Pons (tissue), 1 donor: Measurements from ENCODE around the gene ZNF784.

Source experiments
- DNase-seq: peaks from one replicate; pipeline ENCODE4 v3.0.0-alpha.2; 2016; ENCODE audit warnings: low spot score

ZNF784 gene

DNA sequence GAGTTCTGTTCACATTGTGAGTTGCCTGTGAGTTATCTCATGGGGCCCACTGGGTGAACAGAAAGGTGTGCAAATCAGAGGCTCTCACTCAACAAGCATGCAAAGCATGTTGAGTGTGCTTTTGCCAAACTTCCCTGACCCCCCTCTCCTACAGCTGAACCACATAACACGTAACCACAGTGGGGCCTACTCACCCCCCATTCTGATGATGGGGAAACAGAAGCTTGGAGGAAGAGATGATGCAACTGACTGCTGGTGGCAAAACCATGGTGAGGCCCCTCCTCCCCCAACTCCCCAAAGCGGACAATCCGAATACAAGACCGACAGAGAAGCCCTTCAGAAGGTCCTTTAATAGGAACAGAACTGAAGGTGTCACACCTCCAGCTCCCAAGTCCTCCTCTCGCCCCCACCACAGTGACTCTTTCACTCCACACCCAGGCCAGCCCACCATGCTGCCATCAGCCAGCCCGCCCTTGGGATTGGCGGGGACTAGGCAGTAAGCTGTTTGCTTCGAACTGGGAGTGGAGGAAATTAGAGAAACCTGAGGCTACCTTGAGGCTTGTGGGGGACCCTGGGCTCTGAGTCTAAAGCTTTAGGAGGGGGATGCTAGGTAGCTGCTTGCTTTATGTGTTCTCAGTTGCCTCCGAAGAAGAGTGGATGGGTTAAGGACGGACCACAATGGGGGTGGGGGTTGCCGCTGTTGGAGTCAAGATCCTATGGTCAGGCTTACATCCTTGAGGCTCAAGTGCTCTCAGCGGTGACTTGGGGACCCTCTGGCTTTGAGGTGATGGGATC lies 3.8 kb downstream of the ZNF784 start:
- DNase-seq, result no peak

- no peak for DNase-seq
Measured at GRCh38 chr19:55619286-55619685, 5.1 kb downstream of the ZNF784 start.

GRCh38 chr19:55618426-55618825 lies 5.9 kb downstream of the ZNF784 start:
- DNase-seq, result no peak

DNA sequence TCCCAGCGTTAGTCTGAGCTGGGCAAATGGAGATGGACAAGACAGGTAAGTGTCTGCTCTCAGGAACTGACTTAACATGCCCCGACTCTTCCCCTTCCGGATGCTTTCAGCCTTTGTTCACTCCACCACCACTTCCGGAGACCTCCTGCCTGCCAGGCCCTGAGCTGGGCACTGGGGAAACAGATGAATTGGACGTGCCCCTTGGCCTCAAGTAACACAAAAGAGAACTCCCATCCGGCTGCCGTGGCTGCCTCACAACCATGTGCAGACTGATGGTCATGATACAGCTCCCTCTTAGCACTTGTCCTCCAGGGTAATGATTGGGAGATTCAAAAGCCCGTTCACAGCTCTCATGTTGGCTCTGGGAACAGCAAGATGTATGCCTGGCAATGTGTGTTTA lies 6.9 kb downstream of the ZNF784 start:
- DNase-seq, result no peak

DNA sequence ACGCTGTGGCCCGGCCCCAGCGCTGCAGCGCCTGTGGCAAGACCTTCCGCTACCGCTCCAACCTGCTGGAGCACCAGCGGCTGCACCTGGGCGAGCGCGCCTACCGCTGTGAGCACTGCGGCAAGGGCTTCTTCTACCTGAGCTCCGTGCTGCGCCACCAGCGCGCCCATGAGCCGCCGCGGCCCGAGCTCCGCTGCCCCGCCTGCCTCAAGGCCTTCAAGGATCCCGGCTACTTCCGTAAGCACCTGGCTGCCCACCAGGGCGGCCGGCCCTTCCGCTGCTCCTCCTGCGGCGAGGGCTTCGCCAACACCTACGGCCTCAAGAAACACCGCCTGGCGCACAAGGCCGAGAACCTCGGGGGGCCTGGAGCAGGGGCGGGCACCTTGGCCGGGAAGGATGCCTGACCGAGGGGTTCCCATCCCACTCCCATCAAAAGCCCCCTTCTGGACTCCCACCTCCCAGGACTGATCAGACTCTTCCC lies 7.9 kb downstream of the ZNF784 start:
- DNase-seq, result no peak

- DNase-seq, result no peak
Measured at GRCh38 chr19:55615543-55616394, 8.6 kb downstream of the ZNF784 start.

DNA sequence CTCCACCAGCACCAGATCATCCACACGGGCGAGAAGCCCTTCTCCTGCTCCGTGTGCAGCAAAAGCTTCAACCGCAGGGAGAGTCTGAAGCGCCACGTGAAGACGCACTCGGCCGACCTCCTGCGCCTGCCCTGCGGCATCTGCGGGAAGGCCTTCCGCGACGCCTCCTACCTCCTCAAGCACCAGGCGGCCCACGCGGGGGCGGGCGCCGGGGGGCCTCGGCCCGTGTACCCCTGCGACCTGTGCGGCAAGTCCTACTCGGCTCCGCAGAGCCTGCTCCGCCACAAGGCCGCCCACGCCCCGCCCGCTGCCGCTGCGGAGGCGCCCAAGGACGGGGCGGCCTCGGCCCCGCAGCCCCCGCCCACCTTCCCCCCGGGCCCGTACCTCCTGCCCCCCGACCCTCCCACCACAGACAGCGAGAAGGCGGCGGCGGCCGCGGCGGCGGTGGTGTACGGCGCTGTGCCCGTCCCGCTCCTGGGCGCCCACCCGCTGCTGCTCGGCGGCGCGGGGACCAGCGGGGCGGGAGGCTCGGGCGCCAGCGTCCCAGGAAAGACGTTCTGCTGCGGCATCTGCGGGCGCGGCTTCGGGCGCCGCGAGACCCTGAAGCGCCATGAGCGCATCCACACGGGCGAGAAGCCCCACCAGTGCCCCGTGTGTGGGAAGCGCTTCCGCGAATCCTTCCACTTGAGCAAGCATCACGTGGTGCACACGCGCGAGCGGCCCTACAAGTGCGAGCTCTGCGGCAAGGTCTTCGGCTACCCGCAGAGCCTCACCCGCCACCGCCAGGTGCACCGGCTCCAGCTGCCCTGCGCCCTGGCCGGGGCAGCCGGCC lies 9.4 kb downstream of the ZNF784 start:
- no peak for DNase-seq

- no peak for DNase-seq
Measured at GRCh38 chr19:55613930-55614710, 10.2 kb downstream of the ZNF784 start.

DNA sequence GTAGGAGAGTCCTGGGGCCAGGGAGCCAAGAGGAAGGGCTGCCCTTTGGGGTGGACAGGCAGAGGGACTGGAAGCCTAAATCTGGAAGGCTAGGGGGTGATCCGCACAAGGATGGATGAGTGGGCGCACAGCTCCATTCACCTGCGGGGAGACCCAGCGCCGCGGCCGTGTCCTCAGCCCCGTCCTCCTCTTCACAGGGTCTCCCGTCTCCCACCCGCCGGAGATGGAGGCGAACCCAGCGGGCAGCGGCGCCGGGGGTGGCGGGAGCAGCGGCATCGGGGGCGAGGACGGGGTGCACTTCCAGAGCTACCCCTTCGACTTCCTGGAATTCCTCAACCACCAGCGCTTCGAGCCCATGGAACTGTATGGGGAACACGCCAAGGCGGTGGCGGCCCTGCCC lies 11.0 kb downstream of the ZNF784 start:
- no peak for DNase-seq

GRCh38 chr19:55611983-55612645 lies 12.3 kb downstream of the ZNF784 start:
- DNase-seq, result no peak

- no peak for DNase-seq
Measured at GRCh38 chr19:55611300-55611982, 12.9 kb downstream of the ZNF784 start.

GRCh38 chr19:55609326-55609725 lies 15.0 kb downstream of the ZNF784 start:
- DNase-seq, result no peak

DNA sequence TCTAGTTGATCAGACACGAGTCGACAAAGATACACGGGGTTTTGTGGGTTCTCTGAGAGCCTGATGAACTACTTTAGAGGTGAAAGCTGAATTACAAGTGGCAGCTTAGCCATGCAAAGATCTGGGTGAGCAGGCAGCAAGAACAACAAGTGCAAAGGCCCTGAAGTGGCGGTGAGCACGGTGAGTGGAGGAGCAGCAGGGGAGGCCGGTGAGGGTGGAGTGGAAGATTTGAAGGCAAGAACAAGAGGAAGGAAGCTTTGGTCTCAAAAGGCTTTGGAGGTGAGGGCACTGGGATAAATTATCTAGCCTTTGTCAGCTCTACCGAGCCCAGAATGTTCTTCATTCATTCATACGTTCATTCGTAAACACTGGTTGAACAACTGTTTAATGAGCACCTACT lies 17.5 kb downstream of the ZNF784 start:
- no peak for DNase-seq

DNA sequence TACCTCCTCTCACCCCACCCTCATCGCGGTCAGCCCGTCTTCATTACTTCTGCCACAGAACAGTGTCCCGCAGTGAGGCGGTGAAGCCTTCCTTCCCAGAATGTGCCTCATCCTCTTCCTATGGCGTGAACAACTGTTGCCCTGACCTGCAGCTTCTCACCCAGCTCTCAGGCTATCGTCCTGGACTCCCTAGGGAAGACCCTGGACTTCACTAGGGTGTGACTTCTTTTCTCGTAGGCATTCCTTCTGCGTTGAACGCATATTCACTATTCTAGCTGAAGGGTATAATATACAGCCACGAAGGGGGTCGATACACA lies 17.9 kb downstream of the ZNF784 start:
- no peak for DNase-seq

DNA sequence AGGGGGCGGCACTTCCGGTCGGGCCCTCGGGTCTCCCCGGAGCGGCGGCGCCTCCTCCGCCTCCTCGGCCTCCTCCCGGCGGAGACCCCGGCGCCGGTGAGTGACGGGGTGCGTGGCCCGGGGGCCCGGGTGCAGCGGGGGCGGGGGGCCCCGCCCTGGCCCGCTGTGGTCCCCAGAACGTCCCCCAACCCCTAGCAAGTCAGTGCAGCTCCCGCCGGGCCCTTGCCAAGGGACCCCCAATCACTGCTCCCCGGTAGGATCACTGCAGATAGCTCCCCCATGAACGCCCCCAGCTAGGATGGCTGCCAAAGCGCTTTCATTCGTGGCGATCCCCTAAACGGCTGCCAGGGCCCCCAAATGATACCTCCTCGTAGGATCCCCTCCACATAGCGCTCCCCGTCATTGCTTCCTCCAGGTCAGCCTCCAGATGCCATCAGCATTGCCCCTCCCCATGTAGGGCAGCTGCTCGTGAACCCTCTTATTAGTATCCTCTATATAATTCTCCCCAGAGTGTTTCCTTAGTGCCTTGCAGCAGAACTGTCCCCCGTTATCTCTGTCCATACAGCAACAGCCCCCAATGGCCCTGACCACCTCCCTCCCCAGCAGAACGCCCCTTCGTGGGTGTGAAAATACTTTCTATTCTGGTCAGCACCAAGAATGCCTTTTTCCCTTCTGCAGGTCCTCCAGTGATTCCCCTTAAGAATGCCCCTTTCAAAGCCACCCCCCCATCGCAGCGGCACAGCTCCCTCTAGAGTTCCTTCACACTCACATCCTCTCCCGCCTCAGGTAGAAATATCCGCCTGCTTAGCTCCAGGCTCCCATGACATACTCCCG lies 18.5 kb downstream of the ZNF784 start, which contains the start of gene ZNF865:
TSS of gene ZNF865 (plus strand) at position 11 of the 834 bp plus-strand sequence. CDS start 7,972 bp downstream, outside the sequence.
- DNase-seq, result peak; percentile 77

GRCh38 chr19:55605207-55605636 lies 19.1 kb downstream of the ZNF784 start:
- DNase-seq, result peak; percentile 88

DNA sequence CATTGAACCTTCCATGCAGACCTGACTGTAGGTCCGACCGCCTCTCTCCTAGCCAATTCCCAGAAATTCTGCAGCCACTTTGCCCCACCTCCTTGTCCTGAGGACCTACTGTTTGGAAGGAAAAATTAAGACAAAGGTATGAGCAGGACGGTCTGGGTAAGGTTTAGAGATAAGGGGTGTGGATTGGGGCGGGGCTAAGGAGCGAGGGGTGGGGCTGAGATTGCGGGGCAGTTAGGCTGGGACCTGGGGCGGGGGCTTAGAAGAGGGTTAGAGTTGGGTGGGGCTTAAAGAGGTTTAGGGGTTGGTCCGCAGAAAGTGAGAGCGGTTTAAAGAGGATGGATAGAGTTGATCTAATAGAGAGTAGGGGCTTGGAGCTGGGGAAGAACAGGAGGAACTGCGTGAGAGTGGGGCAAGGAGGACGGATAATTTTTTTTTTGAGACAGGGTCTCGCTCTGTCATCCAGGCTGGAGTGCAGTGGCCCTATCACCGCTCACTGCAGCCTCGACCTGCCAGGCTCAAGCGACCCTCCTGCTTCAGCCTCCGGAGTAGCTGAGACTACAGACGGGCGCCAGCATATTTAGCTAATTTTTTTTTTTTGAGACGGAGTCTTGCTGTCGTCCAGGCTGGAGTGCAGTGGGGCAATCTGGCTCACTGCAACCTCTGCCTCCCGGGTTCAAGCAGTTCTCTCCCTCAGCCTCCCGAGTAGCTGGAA lies 20.6 kb downstream of the ZNF784 start:
- DNase-seq, result no peak

DNA sequence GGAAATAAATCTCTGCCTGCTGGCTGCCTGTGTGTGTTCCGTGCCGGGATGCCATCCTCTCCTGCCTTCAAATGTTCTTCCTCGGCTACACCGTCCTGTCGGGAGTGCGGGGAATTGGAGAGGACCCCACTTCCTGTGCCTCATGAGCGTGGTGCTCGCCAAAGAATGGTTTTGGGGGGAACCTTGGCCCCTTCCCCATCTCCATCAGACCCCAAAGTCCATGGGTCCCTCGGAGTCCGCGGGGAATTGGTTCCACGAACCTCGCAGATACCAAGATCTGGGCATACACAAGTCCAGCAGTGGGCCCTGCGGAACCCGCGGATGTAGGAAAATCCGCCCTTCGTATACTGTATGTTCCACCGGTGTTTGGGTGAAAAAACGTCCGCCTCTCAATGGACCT lies 21.3 kb downstream of the ZNF784 start:
- DNase-seq, result no peak
